GM12878 (cell line): ENCODE measurements around the gene ATP2A3. TPM values are rescaled to one million over a fixed set of nuclear protein-coding genes. Genes with fewer than 3 reads are reported as not detected.

Source experiments
- ATAC-seq: fragments of 200-7000 bp; cut with Tn5 transposase; 3 replicates; pipeline ENCODE4 v1.9.1; 2020; ENCODE audit warnings: mild to moderate bottlenecking, moderate library complexity
- BruUV-seq: library from RNA; stranded (reverse); fragments of 400-500 nt; replicated peaks from 2 replicates; lab custom pipeline; 2021; lab: Mats Ljungman, UMichigan
- CTCF ChIA-PET: fragments of 300-600 bp; sonication (Branson Sonifier 250); formaldehyde crosslinking; extraction: SDS; loops from one replicate; lab custom pipeline; 2021; ENCODE audit warnings: inconsistent platforms; lab: Yijun Ruan, JAX
- POLR2A ChIA-PET: fragments of 350-600 bp; formaldehyde crosslinking; extraction: SDS; loops from one replicate; lab custom pipeline; 2021; ENCODE audit warnings: inconsistent platforms; lab: Charles Lee
- RAD21 ChIA-PET: fragments of 300-600 bp; sonication (Branson Sonifier 250); formaldehyde crosslinking; loops from one replicate; lab custom pipeline; 2023; ENCODE audit warnings: antibody characterized with exemption; ENCODE audit not compliant: unreplicated experiment; lab: Charles Lee
- SMC1A ChIA-PET: fragments of 300-600 bp; sonication (Branson Sonifier 250); formaldehyde crosslinking; loops from one replicate; lab custom pipeline; 2023; ENCODE audit not compliant: unreplicated experiment, uncharacterized antibody; lab: Charles Lee
- DNase-seq: peaks from one replicate; pipeline ENCODE4 v3.0.0-alpha.2; 2011; ENCODE audit warnings: low read depth, low spot score
- FAIRE-seq: peaks from 3 replicates; lab custom pipeline; 2011; peaks lifted over from hg19 to GRCh38; lab: Jason Lieb, UNC
- H2AFZ ChIP-seq: 2 replicates; pipeline ENCODE4 v1.6.0; 2011; ENCODE audit warnings: low read depth, low read length, control low read depth; ENCODE audit not compliant: control insufficient read depth
- H3K27ac ChIP-seq: 2 replicates; pipeline ENCODE4 v1.5.1; 2011; ENCODE audit warnings: control low read depth; ENCODE audit not compliant: control insufficient read depth, insufficient read depth
- H3K27me3 ChIP-seq, 2 experiments: replicated peaks in 1 of 2; 2 replicates each; pipeline versions ENCODE4 v1.6.0 to v1.6.1; 2011; ENCODE audit warnings: low read length in 1 of 2; ENCODE audit not compliant: control insufficient read depth in 2 of 2, insufficient read depth in 2 of 2
- H3K36me3 ChIP-seq, 2 experiments: 2 replicates each; pipeline ENCODE4 v1.5.1; 2011; ENCODE audit warnings: low read length in 1 of 2; ENCODE audit not compliant: control insufficient read depth in 2 of 2, insufficient read depth in 2 of 2
- H3K4me1 ChIP-seq: 2 replicates; pipeline ENCODE4 v1.6.1; 2011; ENCODE audit warnings: mild to moderate bottlenecking, low read length, moderate library complexity, mixed read lengths; ENCODE audit not compliant: control insufficient read depth, insufficient read depth
- H3K4me2 ChIP-seq: 2 replicates; pipeline ENCODE4 v1.6.0; 2011; ENCODE audit warnings: control low read depth; ENCODE audit not compliant: control insufficient read depth, insufficient read depth
- H3K4me3 ChIP-seq: fragments of 200-600 bp; sonication (generic); 2 replicates; pipeline ENCODE4 v1.5.1; 2016
- H3K79me2 ChIP-seq: 2 replicates; pipeline ENCODE4 v1.6.0; 2011; ENCODE audit warnings: low read length; ENCODE audit not compliant: control insufficient read depth, insufficient read depth
- H3K9ac ChIP-seq: 2 replicates; pipeline ENCODE4 v1.8.0; 2011; ENCODE audit warnings: low read length, control low read depth, mixed read lengths; ENCODE audit not compliant: control insufficient read depth, insufficient read depth
- H3K9me3 ChIP-seq: replicated peaks from 3 replicates; pipeline ENCODE4 v1.5.1; 2011; ENCODE audit warnings: mild to moderate bottlenecking, low read length; ENCODE audit not compliant: control insufficient read depth, insufficient read depth
- H4K20me1 ChIP-seq: 2 replicates; pipeline ENCODE4 v1.6.0; 2011; ENCODE audit not compliant: control insufficient read depth, insufficient read depth
- ATF3 ChIP-seq: IDR thresholded peaks from 2 replicates; pipeline ENCODE4 v1.6.1; 2011; ENCODE audit warnings: low read depth, mild to moderate bottlenecking, low read length, moderate library complexity, borderline replicate concordance; ENCODE audit errors: extremely low read depth
- BCL3 ChIP-seq: IDR thresholded peaks from 2 replicates; pipeline ENCODE4 v1.6.1; 2011; ENCODE audit warnings: borderline replicate concordance, low read depth, mild to moderate bottlenecking, moderate library complexity, low read length; ENCODE audit not compliant: insufficient read depth, poor library complexity, severe bottlenecking
- E4F1 ChIP-seq: fragments of 450-650 bp; IDR thresholded peaks from 2 replicates; pipeline ENCODE4 v1.6.1; 2018; ENCODE audit warnings: borderline replicate concordance, mild to moderate bottlenecking; ENCODE audit not compliant: partially characterized antibody
- ELK1 ChIP-seq: IDR thresholded peaks from 2 replicates; pipeline ENCODE4 v1.6.1; 2012; ENCODE audit warnings: low read depth, low read length, improper control_type of control experiment
- GATAD2B ChIP-seq: fragments of 450-650 bp; conservative IDR thresholded peaks from 2 replicates; pipeline ENCODE4 v1.6.1; 2017; ENCODE audit warnings: low read depth, mild to moderate bottlenecking, moderate library complexity
- IKZF2 ChIP-seq, 2 experiments: fragments of 450-650 bp; IDR thresholded peaks; 2 replicates each; pipeline ENCODE4 v1.6.1; 2017; ENCODE audit warnings: mild to moderate bottlenecking in 2 of 2, moderate library complexity in 2 of 2
- JUNB ChIP-seq: IDR thresholded peaks from 2 replicates; pipeline ENCODE4 v1.6.1; 2016; ENCODE audit warnings: antibody characterized with exemption, mild to moderate bottlenecking
- POLR2A ChIP-seq: IDR thresholded peaks from 2 replicates; pipeline ENCODE4 v1.6.1; 2011; ENCODE audit warnings: low read depth, mild to moderate bottlenecking, low read length
- POU2F2 ChIP-seq: IDR thresholded peaks from 3 replicates; pipeline ENCODE4 v1.6.1; 2011; ENCODE audit warnings: low read depth, mild to moderate bottlenecking, low read length, borderline replicate concordance
- RCOR1 ChIP-seq: conservative IDR thresholded peaks from 2 replicates; pipeline ENCODE4 v1.6.1; 2012; ENCODE audit warnings: low read depth, low read length, improper control_type of control experiment
- RELA ChIP-seq: fragments of 450-650 bp; IDR thresholded peaks from 2 replicates; pipeline ENCODE4 v1.8.0; 2014; ENCODE audit warnings: borderline replicate concordance; ENCODE audit not compliant: partially characterized antibody
- SRF ChIP-seq, 2 experiments: IDR thresholded peaks; 2 replicates each; pipeline ENCODE4 v1.6.1; 2011; ENCODE audit warnings: low read depth in 2 of 2, low read length in 2 of 2, mild to moderate bottlenecking in 1 of 2, moderate library complexity in 1 of 2
- TBL1XR1 ChIP-seq: IDR thresholded peaks from 2 replicates; pipeline ENCODE4 v1.6.1; 2012; ENCODE audit warnings: low read depth, low read length, improper control_type of control experiment
- YBX1 ChIP-seq: fragments of 450-650 bp; IDR thresholded peaks from 2 replicates; pipeline ENCODE4 v1.6.1; 2016; ENCODE audit warnings: antibody characterized with exemption
- ZNF622 ChIP-seq: fragments of 450-650 bp; IDR thresholded peaks from 2 replicates; pipeline ENCODE4 v1.6.1; 2017; ENCODE audit warnings: mild to moderate bottlenecking, inconsistent platforms
- WGBS: methylation state at CpG from one replicate; pipeline ENCODE4 v1.1.6; 2016; ENCODE audit warnings: low lambda C conversion rate; ENCODE audit not compliant: insufficient replicate concordance, insufficient coverage; ENCODE audit errors: missing lambda C conversion rate; 5-methylcytosine and 5-hydroxymethylcytosine counted together
- in situ Hi-C: fragments of 300-500 bp; cut with MboI; formaldehyde crosslinking; loops from 9 replicates; pipeline ENCODE4 v1.14.3; 2018; ENCODE audit warnings: mixed read lengths
- intact Hi-C: fragments of 100-400 bp; cut with micrococcal nuclease; formaldehyde crosslinking; loops from one replicate; pipeline ENCODE4 v1.14.2; 2022; ENCODE audit not compliant: unreplicated experiment
- polyA plus RNA-seq, 11 experiments: library from polyadenylated mRNA; depleted of rRNA in 4 of 11; unstranded in 6 of 11; stranded (reverse) in 5 of 11; fragments of >200 nt; fragmentation: Nextera tagmentation in 4 of 11; fragmentation: Illumina TruSeq in 1 of 11; extraction: Ambion mirVana in 4 of 11; extraction: Trizol in 1 of 11; gene quantifications; 1 replicate in 1 of 11; 2 replicates in 10 of 11; pipeline versions ENCODE4 v1.2.1 to v1.2.3, GENCODE V29; 2011 to 2016; ENCODE audit warnings: inconsistent platforms in 2 of 11, missing spikeins in 2 of 11, low read depth in 1 of 11
- total RNA-seq, 4 experiments: library from RNA; depleted of rRNA in 3 of 4; stranded (reverse); fragments of >200 nt in 3 of 4; fragmentation: Illumina TruSeq in 1 of 4; extraction: Trizol in 1 of 4; gene quantifications; 2 replicates each; pipeline versions ENCODE4 v1.2.1 to v1.2.3, GENCODE V29; 2013 to 2021

Gene ATP2A3
- total and polyA plus RNA-seq, 10 of the 15 experiments (the other 5 are each of a cell fraction or from before 2014, with no cell fraction given), result 1.0 to 99.2 (median 37.9) TPM

GRCh38 chr17:4007346-4008081 is 43.3 kb upstream of the ATP2A3 start:
- no peak overlapping the region for H3K9ac ChIP-seq
- H3K4me3 ChIP-seq, result no peak overlapping the region
- H3K9me3 ChIP-seq, result no peaks in the 10 kb centered on the region
- DNase-seq (no peak), FAIRE-seq (no peak), ATAC-seq (no peak)
- H3K4me1 ChIP-seq, result no peaks in the 10 kb centered on the region
- no peaks in the 10 kb centered on the region for H3K27me3 ChIP-seq
- H2AFZ ChIP-seq, result no peak overlapping the region
- no peak for TF ChIP-seq POU2F2
- TF ChIP-seq E4F1, result no peak
- TF ChIP-seq POLR2A, result no peak
- TF ChIP-seq RCOR1, result no peak
- TF ChIP-seq GATAD2B, result no peak
- no peak for TF ChIP-seq BCL3
- no peak for TF ChIP-seq JUNB
- TF ChIP-seq TBL1XR1, result no peak
- no peak for TF ChIP-seq ZNF622
- TF ChIP-seq RELA, result no peak
- TF ChIP-seq SRF (IDR thresholded peaks at IDR 0.05; ENCODE audit: low read depth in 2 of 2, low read length in 2 of 2), result no peak
- no peak for TF ChIP-seq IKZF2 (IDR thresholded peaks at IDR 0.05)
- TF ChIP-seq ATF3, result no peak
- no peak for TF ChIP-seq YBX1
- TF ChIP-seq ELK1, result no peak
- no peaks in the 10 kb centered on the region for H3K79me2 ChIP-seq
- H3K36me3 ChIP-seq, result peaks cover 13 to 14% of the 10 kb centered on the region in 2 experiments
- in situ Hi-C loops (loop anchor here (5.0 kb wide), 2 partner anchors 95 to 140 kb away; no protein-coding TSS in a partner anchor), intact Hi-C loops (loop anchor here (10.0 kb wide), 1 partner anchor 273 kb away; no protein-coding TSS in a partner anchor)
- ChIA-PET RAD21 (interaction anchor here (1.2 to 5.1 kb wide), 3 partner anchors 73 to 94 kb away, joined by 3 to 25 read pairs (median 3); no protein-coding TSS in a partner anchor), CTCF (interaction anchor here (1.1 to 10.5 kb wide), 6 partner anchors 41 to 94 kb away, joined by 3 to 99 read pairs (median 4); no protein-coding TSS in a partner anchor), POLR2A (interaction anchor here (0.6 kb wide), 1 partner anchor 1219 kb away, joined by 4 read pairs; no protein-coding TSS in a partner anchor), SMC1A (interaction anchor here (0.7 to 1.6 kb wide), 3 partner anchors 34 to 94 kb away, joined by 3 to 4 read pairs (median 3); no protein-coding TSS in a partner anchor)
- H3K27ac ChIP-seq, result no peak overlapping the region
- H4K20me1 ChIP-seq, result no peaks in the 10 kb centered on the region
- no TSS peak for BruUV-seq
- no peak overlapping the region for H3K4me2 ChIP-seq
- WGBS, result 84% methylated on average over 27 of the region's 27 CpGs
